Non-pigmented ciliary epithelial cell (primary cell): Measurements from ENCODE around the gene KAZN.

Experiments
- DNase-seq: peaks from one replicate; pipeline ENCODE4 v3.0.0-alpha.2; 2010; ENCODE audit warnings: low read depth

Gene KAZN

GRCh38 chr1:14915356-14916054 is 317.0 kb downstream of the KAZN start:
- DNase-seq = no peak

GRCh38 chr1:14919289-14919688 is 320.8 kb downstream of the KAZN start:
- DNase-seq = no peak

GRCh38 chr1:14919751-14920150 is 321.3 kb downstream of the KAZN start:
- DNase-seq = no peak

DNA sequence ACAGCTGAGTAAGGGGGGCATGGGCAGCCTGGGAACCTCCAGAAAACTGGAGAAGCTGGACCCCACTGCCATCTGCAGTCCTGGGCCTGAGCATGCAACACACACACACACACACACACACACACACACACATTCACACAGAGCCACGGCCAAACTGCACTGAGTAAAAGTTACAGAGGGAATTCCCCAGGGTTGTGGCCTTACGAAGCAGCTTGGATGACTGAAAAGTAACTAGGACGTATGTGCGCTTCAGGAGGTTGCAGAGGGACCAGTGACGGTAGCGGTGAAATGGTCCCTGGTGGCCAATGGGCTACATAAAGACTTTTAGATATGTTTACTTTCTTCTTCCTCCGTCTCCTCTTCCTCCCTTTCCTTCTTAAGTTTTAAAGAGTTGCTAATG is 322.6 kb downstream of the KAZN start:
- no peak for DNase-seq

DNA sequence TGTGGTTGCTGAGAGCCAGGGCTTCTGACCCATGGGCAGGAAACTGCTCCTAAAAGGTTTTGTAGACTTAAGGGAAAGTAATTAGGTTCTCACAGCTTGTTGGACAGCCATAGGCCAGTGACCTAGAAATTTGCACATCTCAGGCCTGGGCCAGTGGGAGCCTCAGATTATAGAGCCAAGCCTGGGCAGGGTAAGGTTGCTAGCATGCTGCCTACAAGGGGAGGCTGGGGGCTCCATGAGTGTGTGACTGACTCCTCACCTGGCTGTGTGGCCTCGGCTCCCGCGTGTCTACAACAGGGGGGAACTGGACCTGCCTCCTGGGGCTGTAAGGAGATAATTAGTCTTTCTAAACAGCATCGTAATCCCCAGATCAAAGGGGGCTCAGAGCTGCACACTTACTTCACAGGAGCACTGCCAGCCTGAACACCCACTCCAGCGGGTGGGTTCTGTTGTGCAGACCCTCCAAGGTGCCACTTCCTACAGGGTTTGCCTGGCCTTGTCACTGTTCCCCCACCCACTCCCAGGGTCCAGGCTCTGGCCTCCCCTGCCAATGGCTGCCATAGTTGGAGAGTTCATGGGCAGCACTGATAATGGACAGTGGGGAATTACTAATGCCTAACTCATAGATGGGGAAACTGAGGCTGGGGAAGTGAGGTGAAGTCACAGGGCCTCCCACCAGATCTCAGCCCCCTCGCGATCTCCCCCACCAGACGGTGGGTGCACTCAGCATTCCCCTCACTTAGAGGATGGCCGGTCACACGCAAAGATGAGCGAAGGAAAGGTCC is 324.6 kb downstream of the KAZN start:
- no peak for DNase-seq

- no peak for DNase-seq
These were observed 325.4 kb downstream of the KAZN start for GRCh38 chr1:14923727-14924452.

DNA sequence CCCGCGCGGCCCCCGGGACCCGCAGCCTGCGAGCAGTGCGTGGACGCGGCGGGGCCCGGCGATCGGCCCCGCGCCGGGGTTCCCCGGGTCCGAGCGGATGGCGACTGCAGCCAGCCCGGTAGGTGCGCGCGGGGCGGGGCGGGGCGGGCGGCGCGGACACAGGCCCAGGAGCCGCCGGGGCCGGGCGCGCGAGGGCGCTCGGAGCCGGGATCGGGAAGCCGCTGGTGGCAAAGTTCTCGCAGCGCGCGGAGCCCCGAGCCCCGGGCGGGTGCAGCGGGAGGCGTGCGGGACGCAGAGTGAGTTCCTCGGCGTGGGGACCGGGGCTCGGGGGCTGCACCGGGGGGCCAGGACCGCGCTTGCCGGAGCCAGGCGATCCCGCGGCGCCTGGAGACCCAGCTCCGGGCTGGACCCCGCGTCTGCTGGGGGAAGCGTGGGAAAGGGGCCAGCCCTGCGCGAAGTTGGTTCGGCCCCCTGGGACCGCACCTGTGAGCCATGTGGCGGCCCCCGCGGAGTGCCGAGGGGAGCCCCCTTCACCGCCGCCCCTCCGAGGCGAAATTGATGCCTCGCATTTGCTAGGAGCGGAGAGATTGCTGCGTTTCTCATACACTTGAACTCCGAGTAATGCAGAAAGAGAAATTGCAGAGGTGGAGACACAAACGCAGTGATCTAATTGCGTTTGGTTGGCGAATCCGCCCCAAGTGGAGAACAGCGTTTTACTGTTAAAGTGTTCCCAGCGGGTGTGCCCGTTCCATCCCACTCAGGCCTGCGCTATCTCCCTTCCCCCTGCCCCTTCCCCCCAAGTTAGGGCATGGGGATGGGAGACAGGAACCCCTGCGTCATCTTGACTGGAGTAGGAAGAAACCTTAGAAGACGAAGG is 326.2 kb downstream of the KAZN start:
- no peak for DNase-seq

GRCh38 chr1:14925336-14926136 is 327.1 kb downstream of the KAZN start:
- no peak for DNase-seq

DNA sequence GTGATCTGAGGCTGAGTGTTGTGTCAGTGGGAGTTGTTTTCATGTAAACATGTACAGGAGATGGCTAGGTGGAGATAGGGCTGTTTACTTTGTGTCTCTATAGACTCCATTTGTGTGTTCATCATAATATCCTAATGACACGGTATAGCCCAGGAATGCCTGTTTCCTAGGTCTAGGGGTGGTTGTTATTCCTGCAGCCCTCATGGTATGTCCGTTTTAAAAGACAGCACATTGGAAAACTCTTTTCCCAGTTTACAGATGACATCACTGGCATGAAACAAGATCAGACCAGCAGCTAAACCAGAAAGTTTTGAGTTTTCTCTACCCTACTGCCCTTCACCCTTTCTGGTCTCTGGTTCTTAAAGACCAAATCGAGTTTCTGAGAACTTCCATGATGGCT is 327.7 kb downstream of the KAZN start:
- DNase-seq = no peak

GRCh38 chr1:14926818-14927575 is 328.5 kb downstream of the KAZN start:
- DNase-seq = no peak

DNA sequence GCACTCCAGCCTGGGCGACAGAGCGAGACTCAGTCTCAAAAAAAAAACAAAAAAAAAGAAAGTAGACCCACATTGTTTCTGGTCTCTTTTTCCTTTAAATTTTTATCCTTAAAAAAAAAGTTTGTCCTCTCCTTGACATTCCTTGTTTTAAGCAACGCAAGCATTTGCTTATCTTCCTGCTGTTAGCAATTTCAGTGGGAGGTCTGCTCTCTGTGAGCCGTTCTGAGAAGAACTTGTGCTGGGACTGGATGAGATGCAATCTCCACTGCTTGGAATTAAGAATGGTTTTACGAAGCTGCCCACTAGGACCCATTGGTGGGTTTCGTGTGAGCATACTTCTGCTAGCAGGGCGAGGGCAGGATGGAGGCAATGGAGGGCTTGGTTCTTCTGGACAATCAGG is 329.9 kb downstream of the KAZN start:
- DNase-seq = no peak

DNA sequence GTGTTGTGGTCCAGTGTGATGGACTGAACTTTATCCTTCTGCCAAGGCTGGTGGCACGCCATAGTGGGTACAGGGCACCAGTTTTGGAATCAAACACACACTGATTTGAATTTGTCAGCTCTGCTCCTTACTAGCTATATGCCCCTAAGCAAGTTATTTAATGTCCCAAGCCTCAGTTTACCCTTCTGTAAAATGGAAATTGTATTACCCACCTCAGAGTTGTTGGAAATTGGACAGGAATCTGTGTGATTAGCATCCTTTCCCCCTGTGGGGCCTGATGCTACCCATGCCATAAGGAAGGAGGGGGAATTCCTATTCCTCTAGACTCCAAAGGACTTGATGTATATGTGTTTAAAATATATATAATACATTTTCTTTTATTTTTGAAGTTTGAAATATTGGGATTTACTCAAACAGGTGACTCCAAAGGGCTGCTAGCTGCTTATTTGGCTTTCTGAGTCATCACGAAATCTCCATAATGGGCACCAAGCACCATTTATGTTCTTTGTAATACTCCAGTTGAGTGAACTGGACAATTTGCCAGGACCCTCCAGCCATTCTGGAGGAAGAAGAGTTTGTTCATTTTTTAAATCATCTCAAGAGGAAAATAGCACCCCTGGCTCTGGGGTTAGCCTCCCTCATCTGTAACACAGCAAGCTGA is 330.5 kb downstream of the KAZN start:
- DNase-seq = no peak

- no peak for DNase-seq
These were observed 331.2 kb downstream of the KAZN start for GRCh38 chr1:14929547-14930246.

DNA sequence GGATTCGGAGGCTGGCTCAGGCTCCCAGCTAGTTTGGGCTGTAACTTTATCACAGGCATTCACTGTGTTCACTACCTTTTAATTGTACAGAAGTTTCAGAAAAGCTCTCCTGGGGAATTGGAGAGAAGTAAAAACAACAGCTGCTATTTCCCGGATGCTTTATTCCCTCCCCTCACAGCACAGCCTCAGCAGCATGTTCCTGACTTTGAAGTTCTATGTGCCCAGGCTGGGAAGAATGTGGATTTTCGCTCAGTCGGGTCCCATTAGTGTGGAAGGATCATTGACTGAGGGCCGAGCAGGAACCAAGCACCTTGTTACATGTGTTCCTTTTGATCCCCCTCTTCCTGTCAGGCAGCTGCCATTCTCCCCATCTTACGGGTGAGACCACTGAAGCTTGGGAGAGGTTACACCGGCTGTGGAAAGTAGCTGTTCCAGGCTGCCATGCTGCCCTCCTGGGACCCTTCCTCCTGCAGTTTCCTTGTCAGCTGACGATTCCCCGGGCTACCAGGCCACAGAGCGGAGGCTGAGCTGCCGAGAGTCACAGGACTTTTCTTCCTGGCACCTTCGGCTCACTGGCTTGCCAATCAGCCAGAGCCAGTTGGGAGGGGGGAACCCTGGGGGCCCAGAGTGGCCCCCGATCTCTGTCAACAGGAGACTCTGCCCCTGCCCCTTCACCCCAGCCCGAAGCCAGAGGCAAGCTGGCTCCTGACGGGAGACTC is 331.9 kb downstream of the KAZN start:
- DNase-seq = no peak

DNA sequence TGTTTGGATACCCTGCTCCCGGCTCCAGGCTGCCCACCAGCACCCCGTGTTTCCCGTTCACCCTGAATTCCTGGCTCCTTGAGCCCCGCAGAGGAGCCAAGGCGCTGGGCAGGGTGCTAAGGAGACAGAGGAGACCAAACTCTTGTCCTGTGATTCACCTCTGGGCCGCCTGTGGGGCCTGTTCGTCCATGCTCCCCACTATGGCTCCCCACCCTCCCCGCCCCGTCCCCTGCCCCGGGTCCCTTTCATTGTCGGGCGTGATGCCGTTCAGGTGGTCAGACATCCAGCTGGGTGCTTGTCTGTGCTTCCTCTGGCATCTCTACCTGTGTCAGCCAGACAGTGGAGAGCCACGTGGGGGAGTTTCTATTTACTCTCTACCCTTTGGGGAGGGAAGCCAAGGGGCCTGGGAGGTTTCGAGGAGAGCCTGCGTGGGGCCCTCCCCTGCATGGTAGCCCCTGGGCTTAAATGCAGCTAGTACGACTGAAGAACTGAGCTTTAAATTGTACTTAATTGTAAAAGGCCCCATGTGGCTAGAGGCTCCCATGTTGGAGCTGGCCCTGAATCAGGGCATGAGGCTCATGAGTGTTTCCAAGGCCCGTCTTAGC is 333.7 kb downstream of the KAZN start:
- DNase-seq = no peak

- no peak for DNase-seq
These were observed 336.4 kb downstream of the KAZN start for GRCh38 chr1:14934867-14935266.

GRCh38 chr1:14936815-14937214 is 338.3 kb downstream of the KAZN start:
- no peak for DNase-seq

DNA sequence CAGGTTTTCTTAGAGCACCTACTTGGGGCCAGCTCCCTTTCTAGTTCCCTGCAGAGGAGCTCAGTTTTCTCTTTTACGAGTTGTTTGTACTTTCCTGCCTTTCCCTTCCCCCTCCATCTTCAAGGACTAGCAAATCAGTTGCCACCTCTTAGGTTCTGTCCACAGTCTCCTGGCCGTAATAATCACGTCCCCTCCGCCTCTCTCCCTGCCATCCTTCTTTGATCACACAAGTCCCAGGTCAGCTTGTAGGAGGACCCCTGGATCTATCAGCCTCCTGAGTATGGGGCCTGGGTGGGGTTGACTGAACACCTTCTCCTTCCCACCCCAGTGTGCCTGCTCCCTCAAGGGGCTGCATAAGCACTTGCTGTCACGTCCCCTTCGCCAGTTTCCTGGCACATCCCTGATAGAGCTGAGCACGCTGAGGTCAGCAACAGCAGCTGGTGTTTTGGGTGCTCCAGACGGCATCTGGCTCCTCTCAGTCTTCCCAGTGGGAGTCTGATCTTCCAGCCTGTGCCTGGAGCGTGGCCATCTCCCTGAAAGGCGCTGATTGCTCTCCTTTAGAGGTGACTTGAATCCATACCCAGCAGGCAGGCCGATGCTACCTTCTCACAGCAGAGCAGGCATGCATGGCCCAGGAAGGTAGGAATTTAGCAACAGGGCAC is 338.9 kb downstream of the KAZN start:
- DNase-seq = no peak
